HepG2 (cell line): ENCODE results near the gene CTSZ. TPM values are rescaled to one million over a fixed set of nuclear protein-coding genes. Genes with fewer than 3 reads are reported as not detected.

Experiments
- AGO2 ChIP-seq: fragments of 200-400 bp; formaldehyde crosslinking; optimal IDR thresholded peaks from 2 replicates; pipeline ENCODE3; 2017; ENCODE audit warnings: mild to moderate bottlenecking, low read depth, low read length, moderate library complexity
- CREB1 ChIP-seq, 2 experiments: fragments of 450-650 bp in 1 of 2; IDR thresholded peaks; 2 replicates each; pipeline ENCODE4 v1.6.1; 2016 to 2017; ENCODE audit warnings: control low read depth in 1 of 2, mild to moderate bottlenecking in 1 of 2, missing compliant biosample characterization in 1 of 2, missing genetic modification characterization in 1 of 2
- CREM ChIP-seq, 2 experiments: sonication (generic) in 1 of 2; formaldehyde crosslinking in 1 of 2; IDR thresholded peaks; 2 replicates each; pipeline versions ENCODE4 v1.4.0 to v1.6.1; 2016 to 2020; ENCODE audit warnings: antibody characterized with exemption in 1 of 2, mild to moderate bottlenecking in 1 of 2, missing genetic modification reagents in 1 of 2
- KDM3A ChIP-seq: IDR thresholded peaks from 2 replicates; pipeline ENCODE4 v1.6.1; 2018; ENCODE audit warnings: low read depth, missing compliant biosample characterization
- POLR2AphosphoS5 ChIP-seq: IDR thresholded peaks from 2 replicates; pipeline ENCODE4 v1.6.1; 2012; ENCODE audit warnings: low read depth, low read length
- RBFOX2 ChIP-seq: fragments of 200-400 bp; formaldehyde crosslinking; IDR thresholded peaks from 2 replicates; pipeline ENCODE4 v1.6.1; 2017; ENCODE audit warnings: low read depth, mild to moderate bottlenecking, low read length
- RCOR2 ChIP-seq: IDR thresholded peaks from 2 replicates; pipeline ENCODE4 v1.6.1; 2016; ENCODE audit warnings: missing biosample characterization, missing genetic modification reagents
- SP4 ChIP-seq: sonication (generic); formaldehyde crosslinking; IDR thresholded peaks from 2 replicates; pipeline ENCODE4 v1.8.1; 2023; ENCODE audit warnings: mild to moderate bottlenecking, missing genetic modification reagents
- ZBTB7B ChIP-seq: sonication (generic); formaldehyde crosslinking; IDR thresholded peaks from 2 replicates; pipeline ENCODE4 v1.4.0; 2020; ENCODE audit warnings: missing genetic modification reagents
- ZFP82 ChIP-seq: sonication (generic); formaldehyde crosslinking; IDR thresholded peaks from 2 replicates; pipeline ENCODE4 v1.5.1; 2020; ENCODE audit warnings: mild to moderate bottlenecking, missing genetic modification reagents, borderline replicate concordance
- ZNF749 ChIP-seq: sonication (generic); formaldehyde crosslinking; IDR thresholded peaks from 2 replicates; pipeline ENCODE4 v1.8.0; 2022; ENCODE audit warnings: mild to moderate bottlenecking, missing genetic modification reagents, moderate library complexity, borderline replicate concordance
- polyA plus RNA-seq, 8 experiments: library from polyadenylated mRNA; depleted of rRNA in 3 of 8; stranded (reverse) in 7 of 8; unstranded in 1 of 8; fragments of >200 nt; fragmentation: Illumina TruSeq in 4 of 8; extraction: Trizol in 4 of 8; gene quantifications; 2 replicates each; pipeline versions ENCODE4 v1.2.1 to v1.2.3, GENCODE V29; 2011 to 2016; ENCODE audit warnings: low read depth in 4 of 8, missing spikeins in 1 of 8, mixed read lengths in 1 of 8; ENCODE audit not compliant: insufficient read depth in 1 of 8
- total RNA-seq, 5 experiments: library from RNA; depleted of rRNA; stranded (reverse); fragments of >200 nt; fragmentation: Illumina TruSeq; extraction: Trizol; gene quantifications; 2 replicates each; pipeline ENCODE4 v1.2.3, GENCODE V29; 2016; ENCODE audit warnings: low read depth in 1 of 5
- TF ChIP-seq, protein P1 (sequence below): sonication (generic); formaldehyde crosslinking; IDR thresholded peaks from 2 replicates; pipeline ENCODE4 v1.9.0; 2022; ENCODE audit warnings: missing genetic modification reagents, mild to moderate bottlenecking, borderline replicate concordance
- TF ChIP-seq, protein P2 (sequence below): sonication (generic); formaldehyde crosslinking; IDR thresholded peaks from 2 replicates; pipeline ENCODE4 v1.8.1; 2023; ENCODE audit warnings: mild to moderate bottlenecking, missing genetic modification reagents

CTSZ gene
- total and polyA plus RNA-seq, 2 of the 13 experiments (the other 11 are each of a cell fraction or from before 2014, with no cell fraction given), result 0.33 TPM; not detected in 1

DNA sequence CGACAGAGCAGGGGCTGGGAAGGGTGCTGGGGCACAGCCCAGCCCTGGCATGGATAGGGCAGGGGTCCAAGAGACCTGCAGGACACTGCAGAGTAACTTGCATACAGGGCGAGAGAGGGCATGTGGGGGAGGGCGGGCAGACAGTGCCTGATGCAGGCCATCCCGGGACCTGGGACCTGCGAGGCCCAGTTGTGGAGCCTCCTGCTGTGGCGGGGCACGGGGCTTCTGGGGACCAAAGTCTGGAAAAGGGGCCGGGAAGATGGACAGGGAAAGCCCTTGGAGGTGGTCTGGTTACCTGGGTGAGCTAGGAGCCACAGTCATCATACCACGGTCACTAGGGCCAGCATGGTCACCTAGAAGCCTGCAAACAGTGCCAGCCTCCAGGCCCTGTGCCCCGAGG is 11.8 kb upstream of the CTSZ start (continued):
- TF ChIP-seq SP4, result no peak
- TF ChIP-seq ZBTB7B (CRISPR knock-in tag), result no peak
- TF ChIP-seq KDM3A, result no peak
- TF ChIP-seq ZNF749 (CRISPR knock-in tag), result no peak
- no peak for TF ChIP-seq ZFP82
- peak; percentile 68 for TF ChIP-seq AGO2
- 0 out of 2 replicates have a peak, but pooled peaks have one; percentile 12 for TF ChIP-seq POLR2AphosphoS5
- no peak for TF ChIP-seq CREB1 (IDR thresholded peaks at IDR 0.05)
- no peak for TF ChIP-seq CREB1 (CRISPR knock-in tag; IDR thresholded peaks at IDR 0.05)
- peak; percentile 59 for TF ChIP-seq RBFOX2
- TF ChIP-seq CREM (IDR thresholded peaks at IDR 0.05), result no peak
- no peak for TF ChIP-seq CREM (CRISPR knock-in tag; IDR thresholded peaks at IDR 0.05)
- TF ChIP-seq, protein P1, sequence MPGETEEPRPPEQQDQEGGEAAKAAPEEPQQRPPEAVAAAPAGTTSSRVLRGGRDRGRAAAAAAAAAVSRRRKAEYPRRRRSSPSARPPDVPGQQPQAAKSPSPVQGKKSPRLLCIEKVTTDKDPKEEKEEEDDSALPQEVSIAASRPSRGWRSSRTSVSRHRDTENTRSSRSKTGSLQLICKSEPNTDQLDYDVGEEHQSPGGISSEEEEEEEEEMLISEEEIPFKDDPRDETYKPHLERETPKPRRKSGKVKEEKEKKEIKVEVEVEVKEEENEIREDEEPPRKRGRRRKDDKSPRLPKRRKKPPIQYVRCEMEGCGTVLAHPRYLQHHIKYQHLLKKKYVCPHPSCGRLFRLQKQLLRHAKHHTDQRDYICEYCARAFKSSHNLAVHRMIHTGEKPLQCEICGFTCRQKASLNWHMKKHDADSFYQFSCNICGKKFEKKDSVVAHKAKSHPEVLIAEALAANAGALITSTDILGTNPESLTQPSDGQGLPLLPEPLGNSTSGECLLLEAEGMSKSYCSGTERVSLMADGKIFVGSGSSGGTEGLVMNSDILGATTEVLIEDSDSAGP (CRISPR knock-in tag), result 0 out of 2 replicates have a peak, but pooled peaks have one; percentile 32
- no peak for TF ChIP-seq RCOR2 (CRISPR knock-in tag)
- TF ChIP-seq, protein P2, sequence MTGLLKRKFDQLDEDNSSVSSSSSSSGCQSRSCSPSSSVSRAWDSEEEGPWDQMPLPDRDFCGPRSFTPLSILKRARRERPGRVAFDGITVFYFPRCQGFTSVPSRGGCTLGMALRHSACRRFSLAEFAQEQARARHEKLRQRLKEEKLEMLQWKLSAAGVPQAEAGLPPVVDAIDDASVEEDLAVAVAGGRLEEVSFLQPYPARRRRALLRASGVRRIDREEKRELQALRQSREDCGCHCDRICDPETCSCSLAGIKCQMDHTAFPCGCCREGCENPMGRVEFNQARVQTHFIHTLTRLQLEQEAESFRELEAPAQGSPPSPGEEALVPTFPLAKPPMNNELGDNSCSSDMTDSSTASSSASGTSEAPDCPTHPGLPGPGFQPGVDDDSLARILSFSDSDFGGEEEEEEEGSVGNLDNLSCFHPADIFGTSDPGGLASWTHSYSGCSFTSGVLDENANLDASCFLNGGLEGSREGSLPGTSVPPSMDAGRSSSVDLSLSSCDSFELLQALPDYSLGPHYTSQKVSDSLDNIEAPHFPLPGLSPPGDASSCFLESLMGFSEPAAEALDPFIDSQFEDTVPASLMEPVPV (CRISPR knock-in tag), result no peak
